GM18909 (cell line): Measurements from ENCODE around the gene GLT8D2.

Experiments
- ATAC-seq: cut with Tn5 transposase; IDR thresholded peaks from one replicate; pipeline ENCODE4 v1.9.1; 2021; ENCODE audit warnings: mild to moderate bottlenecking; ENCODE audit not compliant: unreplicated experiment, poor library complexity

GLT8D2 gene

GRCh38 chr12:103957865-103958388 lies 92.1 kb downstream of the GLT8D2 start:
- ATAC-seq = no peak

- peak; percentile 27 for ATAC-seq
Measured at GRCh38 chr12:103956509-103957027, 93.4 kb downstream of the GLT8D2 start.

- no peak for ATAC-seq
Measured at GRCh38 chr12:103955811-103956508, 94.0 kb downstream of the GLT8D2 start.

- ATAC-seq = no peak
Measured at GRCh38 chr12:103952497-103952896, 97.5 kb downstream of the GLT8D2 start.

- ATAC-seq = no peak
Measured at GRCh38 chr12:103948746-103949406, 101.1 kb downstream of the GLT8D2 start.

- ATAC-seq = no peak
Measured at GRCh38 chr12:103947871-103948555, 102.0 kb downstream of the GLT8D2 start.

- ATAC-seq = no peak
Measured at GRCh38 chr12:103944964-103945363, 105.0 kb downstream of the GLT8D2 start.
